ENCODE data around the gene NEDD9. TPM values are rescaled to one million over a fixed set of nuclear protein-coding genes. Genes with fewer than 3 reads are reported as not detected.

The NEDD9 gene
- total RNA-seq, 1 donor from 2014 or later = 10.3 TPM

DNA sequence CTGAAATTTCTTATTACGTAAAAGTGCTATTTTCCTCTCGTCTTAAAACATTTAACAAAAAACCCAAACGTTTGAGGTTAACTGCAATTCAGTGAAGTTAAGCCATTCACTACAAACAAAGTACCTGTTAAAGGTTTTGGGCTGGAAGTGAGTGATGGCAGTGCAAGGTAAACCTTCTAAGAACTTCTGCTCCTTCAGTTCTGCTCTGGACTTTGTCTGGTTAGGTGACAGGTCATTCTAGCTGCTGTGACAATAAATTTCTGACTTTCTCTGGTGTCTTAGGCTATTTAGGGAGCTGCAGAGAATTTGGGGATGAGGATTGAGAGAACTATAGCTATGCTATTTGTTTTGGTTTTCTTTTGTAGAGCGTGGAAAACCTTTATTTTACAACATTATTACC is 36.5 kb upstream of the NEDD9 start:
- Mint-ChIP-seq H3K4me1 (ENCODE audit: unreplicated experiment) (no peaks in the 10 kb centered on the region), H3K27me3 (ENCODE audit: unreplicated experiment) (no peaks in the 10 kb centered on the region)

DNA sequence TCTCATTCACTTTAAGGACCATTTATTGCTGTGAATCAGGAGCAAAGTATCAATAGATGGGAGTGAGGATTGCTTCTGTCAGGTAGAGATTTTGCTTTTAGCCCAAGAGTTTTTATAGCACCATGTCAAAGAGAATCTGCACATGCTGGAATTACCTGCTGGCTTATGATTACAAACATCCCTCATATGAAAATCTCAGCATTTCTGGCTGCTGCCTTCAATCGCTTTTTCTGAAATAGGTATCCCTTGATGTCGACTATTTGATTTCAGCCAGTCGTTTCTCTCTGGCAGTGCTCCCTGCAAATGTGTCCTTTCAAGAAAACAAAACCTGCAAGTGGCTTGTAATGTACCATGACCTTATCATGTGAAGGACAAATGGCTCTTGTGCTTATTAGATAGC is 34.5 kb upstream of the NEDD9 start:
- H3K27me3 Mint-ChIP-seq (ENCODE audit: unreplicated experiment) = no peaks in the 10 kb centered on the region
- H3K4me3 Mint-ChIP-seq (ENCODE audit: unreplicated experiment) = no peak overlapping the region
- H3K36me3 Mint-ChIP-seq (ENCODE audit: unreplicated experiment) = no peaks in the 10 kb centered on the region
- H3K27ac Mint-ChIP-seq (ENCODE audit: unreplicated experiment) = no peak overlapping the region
- no peak for TF ChIP-seq CTCF (IDR thresholded peaks at IDR 0.05)
- no peak for DNase-seq (ENCODE audit: extremely low spot score, unreplicated experiment)
- H3K9me3 Mint-ChIP-seq (ENCODE audit: unreplicated experiment) = no peaks in the 10 kb centered on the region
- H3K4me1 Mint-ChIP-seq (ENCODE audit: unreplicated experiment) = peaks cover 10% of the 10 kb centered on the region

More for the DNA sequence above, 36.5 kb upstream of the NEDD9 start:
- Mint-ChIP-seq H3K4me3 (ENCODE audit: unreplicated experiment) (no peak overlapping the region), H3K9me3 (ENCODE audit: unreplicated experiment) (no peaks in the 10 kb centered on the region), H3K36me3 (ENCODE audit: unreplicated experiment) (no peaks in the 10 kb centered on the region), H3K27ac (ENCODE audit: unreplicated experiment) (no peak overlapping the region)
- no peak for DNase-seq (ENCODE audit: extremely low spot score, unreplicated experiment)
- TF ChIP-seq CTCF (IDR thresholded peaks at IDR 0.05) = no peak

DNA sequence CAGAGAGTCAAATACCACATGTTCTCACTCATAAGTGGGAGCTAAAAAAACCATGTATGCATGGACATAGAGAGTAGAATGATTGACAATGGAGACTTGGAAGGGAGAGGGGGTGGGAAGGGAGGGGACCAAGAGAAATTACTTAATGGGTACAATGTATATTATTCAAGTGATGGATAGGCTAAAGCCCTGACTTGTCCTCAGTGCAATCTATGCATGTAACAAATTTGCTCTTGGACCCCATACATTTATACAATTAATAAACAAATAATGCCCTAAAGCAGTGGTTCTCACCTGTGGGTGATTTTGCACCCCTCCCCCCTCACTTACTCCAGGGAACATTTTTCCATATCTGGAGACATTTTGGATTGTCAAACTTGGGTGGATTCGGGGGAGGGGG is 33.5 kb upstream of the NEDD9 start:
- Mint-ChIP-seq H3K9me3 (ENCODE audit: unreplicated experiment) (no peaks in the 10 kb centered on the region), H3K27me3 (ENCODE audit: unreplicated experiment) (no peaks in the 10 kb centered on the region), H3K4me1 (ENCODE audit: unreplicated experiment) (peaks cover 10% of the 10 kb centered on the region), H3K4me3 (ENCODE audit: unreplicated experiment) (no peak overlapping the region), H3K36me3 (ENCODE audit: unreplicated experiment) (no peaks in the 10 kb centered on the region), H3K27ac (ENCODE audit: unreplicated experiment) (no peak overlapping the region)
- no peak for TF ChIP-seq CTCF (IDR thresholded peaks at IDR 0.05)
- DNase-seq (ENCODE audit: extremely low spot score, unreplicated experiment) = no peak

GRCh38 chr6:11264100-11264499 is 31.6 kb upstream of the NEDD9 start:
- no peaks in the 10 kb centered on the region for H3K9me3 Mint-ChIP-seq (ENCODE audit: unreplicated experiment)
- no peaks in the 10 kb centered on the region for H3K36me3 Mint-ChIP-seq (ENCODE audit: unreplicated experiment)
- no peak overlapping the region for H3K4me3 Mint-ChIP-seq (ENCODE audit: unreplicated experiment)
- no peak for TF ChIP-seq CTCF (IDR thresholded peaks at IDR 0.05)
- H3K27ac Mint-ChIP-seq (ENCODE audit: unreplicated experiment) = no peak overlapping the region
- no peak for DNase-seq (ENCODE audit: extremely low spot score, unreplicated experiment)
- H3K4me1 Mint-ChIP-seq (ENCODE audit: unreplicated experiment) = peaks cover 10% of the 10 kb centered on the region
- no peaks in the 10 kb centered on the region for H3K27me3 Mint-ChIP-seq (ENCODE audit: unreplicated experiment)

- DNase-seq (ENCODE audit: extremely low spot score, unreplicated experiment) = no peak
- H3K9me3 Mint-ChIP-seq (ENCODE audit: unreplicated experiment) = no peaks in the 10 kb centered on the region
- no peaks in the 10 kb centered on the region for H3K27me3 Mint-ChIP-seq (ENCODE audit: unreplicated experiment)
- TF ChIP-seq CTCF (IDR thresholded peaks at IDR 0.05) = no peak
- no peak overlapping the region for H3K4me3 Mint-ChIP-seq (ENCODE audit: unreplicated experiment)
- H3K36me3 Mint-ChIP-seq (ENCODE audit: unreplicated experiment) = no peaks in the 10 kb centered on the region
- H3K4me1 Mint-ChIP-seq (ENCODE audit: unreplicated experiment) = peaks cover 11% of the 10 kb centered on the region
- H3K27ac Mint-ChIP-seq (ENCODE audit: unreplicated experiment) = peak overlapping the region; percentile 87
These were observed 30.9 kb upstream of the NEDD9 start for GRCh38 chr6:11263291-11263775.

Measured in osteocyte (in vitro differentiated cells).